ENCODE measurements around the gene C5orf24.
A peak's percentile ranks its signal among the peaks of the same experiment; 100 is the strongest.

The C5orf24 gene

GRCh38 chr5:134873987-134874830 lies 28.4 kb downstream of the C5orf24 start, which contains the start of gene TXNDC15 (continued):
- TF ChIP-seq BCL6B (tag by site-specific recombination; IDR thresholded peaks at IDR 0.05) (no peak), ZNF394 (tag by site-specific recombination; IDR thresholded peaks at IDR 0.05; ENCODE audit: borderline replicate concordance) (peak; percentile 62), ZNF488 (tag by site-specific recombination; IDR thresholded peaks at IDR 0.05) (no peak), PATZ1 (tag by site-specific recombination; IDR thresholded peaks at IDR 0.05) (peak; percentile 96), ZNF747 (tag by site-specific recombination; IDR thresholded peaks at IDR 0.05) (no peak), ZNF664 (tag by site-specific recombination; IDR thresholded peaks at IDR 0.05) (no peak), ZNF214 (tag by site-specific recombination; IDR thresholded peaks at IDR 0.05; ENCODE audit: borderline replicate concordance) (no peak), HOXD13 (CRISPR knock-in tag; IDR thresholded peaks at IDR 0.05; ENCODE audit: borderline replicate concordance) (no peak), SP3 (tag by site-specific recombination; IDR thresholded peaks at IDR 0.05) (peak; percentile 74), ZNF585B (tag by site-specific recombination; IDR thresholded peaks at IDR 0.05) (no peak), ZNF416 (tag by site-specific recombination; IDR thresholded peaks at IDR 0.05) (no peak), ZNF555 (tag by site-specific recombination; conservative IDR thresholded peaks at IDR 0.05) (no peak), GLI2 (tag by site-specific recombination; IDR thresholded peaks at IDR 0.05; ENCODE audit: borderline replicate concordance, low read depth) (no peak), ZNF37A (tag by site-specific recombination; IDR thresholded peaks at IDR 0.05) (no peak), ZBTB21 (tag by site-specific recombination; IDR thresholded peaks at IDR 0.05) (peak; percentile 49; the same call in 1 of the 2 replicates), RBAK (tag by site-specific recombination; IDR thresholded peaks at IDR 0.05) (no peak), ZNF518A (tag by site-specific recombination; conservative IDR thresholded peaks at IDR 0.05; ENCODE audit: low read depth) (peak; percentile 64), ZSCAN4 (tag by site-specific recombination; IDR thresholded peaks at IDR 0.05) (no peak), EGR2 (tag by site-specific recombination; IDR thresholded peaks at IDR 0.05; ENCODE audit: low read depth) (peak; percentile 79), ZNF175 (tag by site-specific recombination; IDR thresholded peaks at IDR 0.05) (no peak), ZNF513 (tag by site-specific recombination; IDR thresholded peaks at IDR 0.05) (no peak; the same call in 1 of the 2 replicates), HOXA7 (CRISPR knock-in tag; IDR thresholded peaks at IDR 0.05; ENCODE audit: borderline replicate concordance) (no peak), ZNF2 (tag by site-specific recombination; IDR thresholded peaks at IDR 0.05) (peak; percentile 98)
- TF ChIP-seq, protein P1, sequence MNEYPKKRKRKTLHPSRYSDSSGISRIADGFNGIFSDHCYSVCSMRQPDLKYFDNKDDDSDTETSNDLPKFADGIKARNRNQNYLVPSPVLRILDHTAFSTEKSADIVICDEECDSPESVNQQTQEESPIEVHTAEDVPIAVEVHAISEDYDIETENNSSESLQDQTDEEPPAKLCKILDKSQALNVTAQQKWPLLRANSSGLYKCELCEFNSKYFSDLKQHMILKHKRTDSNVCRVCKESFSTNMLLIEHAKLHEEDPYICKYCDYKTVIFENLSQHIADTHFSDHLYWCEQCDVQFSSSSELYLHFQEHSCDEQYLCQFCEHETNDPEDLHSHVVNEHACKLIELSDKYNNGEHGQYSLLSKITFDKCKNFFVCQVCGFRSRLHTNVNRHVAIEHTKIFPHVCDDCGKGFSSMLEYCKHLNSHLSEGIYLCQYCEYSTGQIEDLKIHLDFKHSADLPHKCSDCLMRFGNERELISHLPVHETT (tag by site-specific recombination; IDR thresholded peaks at IDR 0.05) = peak; percentile 83
